Lower leg skin (tissue), 3 donors: ENCODE results near the gene SLC9A7.

Experiments used
- CTCF ChIP-seq, 3 donors: fragments of 450-650 bp; IDR thresholded peaks; one replicate each; pipeline ENCODE4 v1.5.1; 2016; ENCODE audit warnings: antibody characterized with exemption in 3 of 3, mild to moderate bottlenecking in 3 of 3, moderate library complexity in 2 of 3
- POLR2A ChIP-seq, 2 donors: fragments of 450-650 bp; IDR thresholded peaks; one replicate each; pipeline ENCODE4 v1.6.1; 2016 to 2017; ENCODE audit warnings: antibody characterized with exemption in 2 of 2, mild to moderate bottlenecking in 1 of 2, moderate library complexity in 1 of 2

GRCh38 chrX:46735622-46736021, 23.3 kb downstream of the SLC9A7 start:
- no peak for TF ChIP-seq CTCF (IDR thresholded peaks at IDR 0.05)
- no peak for TF ChIP-seq POLR2A (IDR thresholded peaks at IDR 0.05)
